Right cardiac atrium (tissue), 5 donors: ENCODE results near the gene CERT1. TPM values are rescaled to one million over a fixed set of nuclear protein-coding genes. Genes with fewer than 3 reads are reported as not detected.

Source experiments
- ATAC-seq, 2 donors: fragments of 200-7000 bp; cut with Tn5 transposase; one replicate each; pipeline versions ENCODE4 v1.8.0 to v1.9.1; 2020; ENCODE audit warnings: moderate library complexity in 2 of 2, mild to moderate bottlenecking in 1 of 2
- DNase-seq, 3 donors: peaks; one replicate each; pipeline ENCODE4 v3.0.0-alpha.2; 2020
- H3K27ac ChIP-seq: one replicate; pipeline ENCODE4 v1.5.1; 2013; ENCODE audit warnings: mild to moderate bottlenecking, low read length, control low read depth, moderate library complexity
- H3K27me3 ChIP-seq: one replicate; pipeline ENCODE4 v1.6.1; 2013; ENCODE audit not compliant: control insufficient read depth, insufficient read depth
- H3K4me1 ChIP-seq: one replicate; pipeline ENCODE4 v1.6.1; 2013; ENCODE audit warnings: low read length; ENCODE audit not compliant: control insufficient read depth, insufficient read depth
- H3K4me3 ChIP-seq: one replicate; pipeline ENCODE4 v1.5.1; 2013; ENCODE audit warnings: low read length, control low read depth
- H3K9me3 ChIP-seq: one replicate; pipeline ENCODE4 v1.6.1; 2013; ENCODE audit warnings: low read length; ENCODE audit not compliant: control insufficient read depth
- whole genome bisulfite sequencing: extraction: QIAGEN DNeasy Blood & Tissue Kit; methylation state at CpG from one replicate; pipeline ENCODE4 v1.1.7; 2013; 5-methylcytosine and 5-hydroxymethylcytosine counted together
- intact Hi-C, 4 donors: fragments of 100-400 bp; cut with DNase I; formaldehyde crosslinking; loops; one replicate each; pipeline versions ENCODE4 v1.11.0 to v1.14.0; 2022 to 2023
- polyA plus RNA-seq: library from polyadenylated mRNA; stranded (reverse); fragments of 200-250 nt; gene quantifications from one replicate; pipeline ENCODE4 v1.2.3, GENCODE V29; 2013
- total RNA-seq, 4 donors: library from RNA; stranded (reverse); fragmentation: NEBNext Ultra II Directional; extraction: Animal tissue kit (Norgen Biotek cat#: 25700); gene quantifications; one replicate each; pipeline ENCODE4 v1.2.1, GENCODE V29; 2021
- donor health status: healthy with polysubstance abuse.
- donor health status: DM: no; HTN: yes; CAD: no.
- donor health status: DM: no; HTN: no; CAD: no.
- donor health status: DM: no; HTN: yes; CAD: no; lungs with severe emphysema.
- donor health status: DM: yes; HTN: yes; CAD: no.

The CERT1 gene
- total and polyA plus RNA-seq, 5 donors = 9.1 to 28.7 (median 27.7) TPM

DNA sequence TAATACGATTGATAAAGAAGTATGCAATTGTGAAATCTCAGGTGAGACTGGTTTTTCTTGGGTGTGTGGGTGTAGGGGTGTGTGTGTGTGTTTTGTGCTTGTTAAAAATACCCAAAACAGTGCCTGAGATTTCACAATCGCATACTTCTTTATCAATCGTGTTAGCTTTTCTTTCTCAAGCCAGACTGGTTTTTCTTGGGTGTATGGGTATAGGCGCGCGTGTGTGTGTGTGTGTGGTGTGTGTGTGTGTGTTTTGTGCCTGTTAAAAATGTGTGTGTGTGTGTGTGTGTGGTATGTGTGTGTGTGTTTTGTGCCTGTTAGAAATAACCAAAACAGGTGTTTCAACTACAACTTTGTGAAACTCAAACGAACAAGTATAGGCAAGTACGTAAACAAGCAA is 53.7 kb downstream of the CERT1 start:
- Histone ChIP-seq H3K4me1 (no peaks in the 10 kb centered on the region), H3K9me3 (no peaks in the 10 kb centered on the region), H3K27me3 (no peaks in the 10 kb centered on the region), H3K27ac (no peak overlapping the region), H3K4me3 (no peak overlapping the region)
- DNase-seq (no peak), ATAC-seq (no peak)
- 91% methylated on average over 8 of the region's 8 CpGs for WGBS
- intact Hi-C loops = no loop called here

DNA sequence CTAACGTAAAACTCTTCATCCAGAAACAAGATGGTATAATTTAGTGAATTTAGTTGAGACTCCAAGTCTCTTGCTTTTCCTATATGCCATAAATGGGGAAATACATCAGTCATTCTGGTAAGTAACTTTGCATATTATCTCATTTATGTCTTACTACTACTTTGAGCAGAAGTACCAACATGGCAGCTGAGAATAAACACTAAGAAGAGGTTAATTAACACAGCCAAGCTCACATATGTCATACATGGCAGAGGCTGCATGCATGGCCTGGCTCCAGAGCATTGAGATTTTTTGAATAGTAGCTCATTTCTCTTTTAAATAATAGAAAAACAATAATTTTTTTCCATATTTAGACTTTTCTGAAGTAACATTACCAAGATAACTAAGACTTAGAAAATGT is 54.3 kb downstream of the CERT1 start:
- ATAC-seq (no peak), DNase-seq (no peak)
- 96% methylated on average over 1 of the region's 1 CpG for WGBS
- Histone ChIP-seq H3K27me3 (no peaks in the 10 kb centered on the region), H3K27ac (no peak overlapping the region), H3K9me3 (no peaks in the 10 kb centered on the region), H3K4me1 (no peaks in the 10 kb centered on the region), H3K4me3 (no peak overlapping the region)
- intact Hi-C loops = no loop called here

DNA sequence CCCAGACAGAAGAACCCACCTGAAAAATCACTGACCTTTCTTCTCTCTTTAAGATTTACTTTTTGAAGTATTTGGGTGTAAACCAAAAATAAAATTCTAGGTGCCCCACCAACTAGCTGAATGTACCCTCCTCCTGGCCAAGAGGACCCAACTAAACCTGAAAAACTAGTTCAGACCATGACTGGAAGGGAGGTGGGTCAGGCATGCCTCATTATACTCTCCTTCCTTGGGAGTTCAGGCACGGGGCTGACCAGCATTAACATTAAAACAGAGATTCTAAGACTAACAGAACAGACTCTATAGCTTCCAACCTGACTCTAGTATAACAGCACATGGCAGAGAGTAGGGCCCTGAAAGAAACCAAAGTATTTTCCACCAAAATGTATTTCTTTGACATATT is 61.4 kb downstream of the CERT1 start:
- ATAC-seq (no peak), DNase-seq (no peak)
- intact Hi-C loops = no loop called here
- no peaks in the 10 kb centered on the region for H3K27me3 ChIP-seq
- H3K9me3 ChIP-seq = no peaks in the 10 kb centered on the region
- no peak overlapping the region for H3K4me3 ChIP-seq
- 93% methylated on average over 1 of the region's 1 CpG for WGBS
- H3K4me1 ChIP-seq = no peaks in the 10 kb centered on the region
- no peak overlapping the region for H3K27ac ChIP-seq

DNA sequence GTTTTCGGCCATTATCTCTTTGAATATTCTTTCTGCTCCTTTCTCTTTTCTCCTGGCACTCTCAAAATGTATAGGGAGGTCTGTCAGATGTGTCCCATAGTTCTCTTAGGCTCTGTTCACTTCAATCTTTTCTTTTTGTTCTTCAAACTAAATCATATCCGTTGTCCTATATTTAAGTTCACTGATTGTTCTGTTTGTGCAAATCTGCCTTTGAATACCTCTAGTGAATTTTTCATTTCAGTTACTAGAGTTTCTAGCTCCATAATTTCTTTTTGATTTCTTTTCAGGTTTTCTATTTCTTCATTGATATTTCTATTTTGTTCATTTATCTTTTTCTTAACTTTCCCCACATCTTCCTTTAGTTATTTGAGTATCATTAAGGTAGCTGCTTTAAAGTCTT is 65.4 kb downstream of the CERT1 start:
- Histone ChIP-seq H3K4me3 (no peak overlapping the region), H3K4me1 (no peaks in the 10 kb centered on the region), H3K9me3 (no peaks in the 10 kb centered on the region), H3K27me3 (no peaks in the 10 kb centered on the region), H3K27ac (no peak overlapping the region)
- DNase-seq = no peak
- no peak for ATAC-seq
- intact Hi-C loops = no loop called here
- 96% methylated on average over 2 of the region's 2 CpGs for WGBS

DNA sequence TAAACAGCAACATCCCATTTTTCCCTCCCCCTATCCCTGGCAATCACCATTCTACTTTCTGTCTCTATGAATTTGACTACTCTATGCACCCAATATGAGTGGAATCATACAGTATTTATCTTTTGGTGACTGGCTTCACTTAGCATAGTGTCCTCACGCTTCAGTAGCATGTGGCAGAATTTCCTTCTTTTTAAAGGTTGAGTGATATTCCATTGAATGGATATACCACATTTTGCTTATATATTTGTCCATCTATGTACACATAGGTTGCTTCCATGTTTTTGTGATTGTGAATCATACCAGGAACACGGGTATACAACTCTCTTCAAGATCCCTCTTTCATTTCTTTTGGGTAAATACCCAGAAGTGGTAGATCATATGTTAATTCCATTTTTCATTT is 69.9 kb downstream of the CERT1 start:
- ATAC-seq (no peak), DNase-seq (no peak)
- Histone ChIP-seq H3K27ac (no peak overlapping the region), H3K27me3 (no peaks in the 10 kb centered on the region), H3K4me1 (no peaks in the 10 kb centered on the region), H3K9me3 (no peaks in the 10 kb centered on the region), H3K4me3 (no peak overlapping the region)
- intact Hi-C loops = no loop called here
- WGBS = 97% methylated on average over 2 of the region's 2 CpGs

- Histone ChIP-seq H3K9me3 (no peaks in the 10 kb centered on the region), H3K27me3 (no peaks in the 10 kb centered on the region), H3K27ac (no peak overlapping the region), H3K4me1 (no peaks in the 10 kb centered on the region), H3K4me3 (no peak overlapping the region)
- no peak for ATAC-seq
- 71% methylated on average over 2 of the region's 2 CpGs for WGBS
- DNase-seq = no peak
- intact Hi-C loops = no loop called here
Measured at GRCh38 chr5:75439276-75439675, 72.2 kb downstream of the CERT1 start.

DNA sequence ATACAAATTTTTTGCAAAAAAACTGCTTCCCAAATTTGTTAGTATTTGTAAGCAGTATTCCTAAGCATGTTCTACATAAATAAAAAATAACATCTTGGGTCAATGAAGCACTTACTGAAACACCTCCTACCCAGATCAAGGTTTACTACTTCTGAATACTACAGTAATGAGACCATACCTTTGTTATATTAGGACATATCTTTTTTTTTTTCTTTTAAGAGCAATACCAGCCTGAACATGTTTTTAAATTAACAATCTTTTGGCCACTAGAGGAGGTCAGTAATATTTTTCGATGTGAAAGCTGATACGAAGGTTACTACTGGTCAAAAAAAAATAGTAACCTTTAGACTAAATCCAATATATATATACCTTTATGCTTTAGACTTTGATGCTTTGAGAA is 72.7 kb downstream of the CERT1 start:
- H3K4me3 ChIP-seq = no peak overlapping the region
- no peaks in the 10 kb centered on the region for H3K9me3 ChIP-seq
- H3K4me1 ChIP-seq = no peaks in the 10 kb centered on the region
- 70% methylated on average over 2 of the region's 2 CpGs for WGBS
- DNase-seq (no peak), ATAC-seq (no peak)
- H3K27me3 ChIP-seq = no peaks in the 10 kb centered on the region
- no peak overlapping the region for H3K27ac ChIP-seq
- intact Hi-C loops = no loop called here

GRCh38 chr5:75435096-75435495 is 76.3 kb downstream of the CERT1 start:
- intact Hi-C loops = no loop called here
- Histone ChIP-seq H3K27ac (no peak overlapping the region), H3K27me3 (no peaks in the 10 kb centered on the region), H3K9me3 (no peaks in the 10 kb centered on the region), H3K4me3 (no peak overlapping the region), H3K4me1 (no peaks in the 10 kb centered on the region)
- ATAC-seq = no peak
- no peak for DNase-seq

DNA sequence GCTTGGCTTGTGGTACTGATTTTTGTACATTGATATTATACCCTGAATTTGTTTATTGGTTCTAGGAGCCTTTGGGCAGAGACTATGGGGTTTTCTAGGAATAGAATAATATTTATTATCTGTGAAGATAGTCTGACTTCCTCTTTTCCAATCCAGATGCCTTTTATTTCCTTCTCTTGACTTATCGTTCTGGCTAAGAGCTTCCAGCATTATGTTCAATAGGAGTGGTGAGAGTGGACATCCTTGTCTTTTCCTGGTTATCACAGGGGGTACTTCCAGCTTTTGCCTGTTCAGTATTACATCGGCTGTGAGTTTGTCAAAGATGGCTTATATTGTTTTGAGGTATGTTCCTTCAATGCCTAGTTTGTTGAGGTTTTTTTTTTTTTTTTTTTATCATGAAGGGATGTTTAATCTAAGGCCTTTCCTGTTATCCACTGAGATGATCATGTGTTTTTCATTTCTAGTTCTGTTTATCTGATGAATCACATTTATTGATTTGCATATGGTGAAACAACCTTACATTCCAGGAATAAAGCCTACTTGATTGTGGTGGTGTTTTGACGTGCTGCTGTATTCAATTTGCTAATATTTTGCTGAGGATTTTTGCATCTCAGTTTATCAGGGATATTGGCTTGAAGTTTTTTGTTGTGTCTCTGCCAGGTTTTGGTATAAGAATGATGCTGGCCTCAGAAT is 77.5 kb downstream of the CERT1 start:
- Histone ChIP-seq H3K4me1 (no peaks in the 10 kb centered on the region), H3K9me3 (no peaks in the 10 kb centered on the region), H3K27ac (no peak overlapping the region), H3K27me3 (no peaks in the 10 kb centered on the region), H3K4me3 (no peak overlapping the region)
- intact Hi-C loops = no loop called here
- DNase-seq (no peak), ATAC-seq (no peak)
- WGBS = 76% methylated on average over 3 of the region's 3 CpGs

- WGBS = 90% methylated on average over 1 of the region's 1 CpG
- no peaks in the 10 kb centered on the region for H3K27me3 ChIP-seq
- ATAC-seq (no peak), DNase-seq (no peak)
- intact Hi-C loops = no loop called here
- H3K9me3 ChIP-seq = no peaks in the 10 kb centered on the region
- no peak overlapping the region for H3K4me3 ChIP-seq
- H3K4me1 ChIP-seq = no peaks in the 10 kb centered on the region
- no peak overlapping the region for H3K27ac ChIP-seq
Measured at GRCh38 chr5:75414241-75414640, 97.2 kb downstream of the CERT1 start.

DNA sequence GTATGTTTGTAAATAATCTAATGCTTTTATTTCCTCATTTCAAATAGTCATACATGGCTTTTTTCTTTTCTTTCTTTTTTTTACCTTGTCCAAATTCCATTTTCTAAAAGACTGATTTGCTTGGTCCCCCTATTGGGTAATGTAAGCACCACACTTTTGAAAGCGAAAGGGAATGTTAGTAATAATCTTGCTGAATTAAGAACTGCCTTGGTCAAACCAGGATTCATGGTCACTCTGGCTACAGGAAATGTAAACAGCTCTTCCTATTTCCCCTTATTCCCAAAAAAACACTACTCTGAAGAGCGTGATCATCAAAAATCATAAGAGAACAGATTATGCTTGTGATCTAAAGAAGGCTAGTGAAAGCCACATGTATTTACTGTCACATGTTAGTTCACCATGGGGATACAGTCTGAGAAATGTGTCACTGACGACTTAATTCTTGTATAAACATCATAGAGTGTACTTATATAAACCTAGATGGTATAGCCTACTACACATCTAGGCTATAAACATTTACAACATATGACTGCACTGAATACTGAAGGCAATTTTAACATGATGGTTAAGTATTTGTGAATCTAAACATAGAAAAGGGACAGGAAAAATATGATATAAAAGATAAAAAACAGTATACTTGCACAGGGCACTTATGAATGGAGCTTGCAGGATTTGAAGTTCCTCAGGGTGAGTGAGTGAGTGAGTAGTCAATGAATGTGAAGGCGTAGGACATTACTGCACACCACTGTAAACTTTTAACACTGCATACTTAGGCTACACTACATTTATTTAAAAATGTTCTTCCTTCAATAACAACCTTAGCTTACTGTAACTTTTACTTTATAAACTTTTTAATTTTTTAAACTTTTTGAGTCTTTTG is 99.1 kb downstream of the CERT1 start:
- ATAC-seq = no peak
- WGBS = 84% methylated on average over 4 of the region's 4 CpGs
- intact Hi-C loops = no loop called here
- no peak for DNase-seq
- Histone ChIP-seq H3K4me1 (no peaks in the 10 kb centered on the region), H3K9me3 (no peaks in the 10 kb centered on the region), H3K4me3 (no peak overlapping the region), H3K27ac (no peak overlapping the region), H3K27me3 (no peaks in the 10 kb centered on the region)
